SK-N-SH (cell line): ENCODE data around the gene MYLK. TPM values are rescaled to one million over a fixed set of nuclear protein-coding genes. Genes with fewer than 3 reads are reported as not detected.

ENCODE experiments used
- CTCF ChIA-PET: fragments of 300-600, 350-600 bp; formaldehyde crosslinking; extraction: SDS; loops from one replicate; lab custom pipeline; 2021; lab: Yijun Ruan, JAX
- POLR2A ChIA-PET: fragments of 350-600 bp; sonication (Branson Sonifier 250); formaldehyde crosslinking; extraction: SDS; loops from one replicate; lab custom pipeline; 2020; ENCODE audit warnings: antibody characterized with exemption, inconsistent platforms; lab: Yijun Ruan, JAX
- DNase-seq: peaks from one replicate; pipeline ENCODE4 v3.0.0; 2012
- H2AFZ ChIP-seq: fragments of 200-600 bp; sonication (generic); 2 replicates; pipeline ENCODE4 v1.8.1; 2016; ENCODE audit warnings: antibody characterized with exemption, mild to moderate bottlenecking, low read depth
- H3F3A ChIP-seq: fragments of 200-600 bp; sonication (generic); replicated peaks from 2 replicates; pipeline ENCODE3; 2016; ENCODE audit warnings: antibody characterized with exemption, mild to moderate bottlenecking; ENCODE audit not compliant: insufficient read depth
- H3K27ac ChIP-seq, 2 experiments: fragments of 200-500 bp in 1 of 2; fragments of 200-600 bp in 1 of 2; sonication (Bioruptor generic) in 1 of 2; sonication (generic), shearing (Covaris generic) in 1 of 2; 2 replicates each; pipeline versions ENCODE4 v1.5.1 to v1.6.1; 2014 to 2016; ENCODE audit warnings: low read depth in 2 of 2, inconsistent platforms in 1 of 2, low read length in 1 of 2, mild to moderate bottlenecking in 1 of 2, mixed read lengths in 1 of 2
- H3K27me3 ChIP-seq: fragments of 200-600 bp; sonication (generic), shearing (Covaris generic); 2 replicates; pipeline ENCODE4 v1.6.1; 2016; ENCODE audit warnings: mixed run types; ENCODE audit not compliant: insufficient read depth
- H3K36me3 ChIP-seq, 2 experiments: fragments of 200-500 bp in 1 of 2; fragments of 200-600 bp in 1 of 2; sonication (Bioruptor generic) in 1 of 2; sonication (generic) in 1 of 2; replicated peaks in 1 of 2; 2 replicates each; pipeline versions ENCODE3 to v1.5.1; 2014 to 2016; ENCODE audit warnings: low read length in 1 of 2, mild to moderate bottlenecking in 1 of 2; ENCODE audit not compliant: insufficient read depth in 2 of 2, control insufficient read depth in 1 of 2
- H3K4me1 ChIP-seq, 2 experiments: fragments of 200-500 bp in 1 of 2; fragments of 200-600 bp in 1 of 2; sonication (Bioruptor generic) in 1 of 2; sonication (generic), shearing (Covaris generic) in 1 of 2; 2 replicates each; pipeline versions ENCODE4 v1.5.1 to v1.6.1; 2014 to 2016; ENCODE audit warnings: low read depth in 1 of 2, low read length in 1 of 2, mixed run types in 1 of 2; ENCODE audit not compliant: insufficient read depth in 2 of 2, control insufficient read depth in 1 of 2
- H3K4me2 ChIP-seq: fragments of 200-600 bp; sonication (generic), shearing (Covaris generic); 2 replicates; pipeline ENCODE4 v1.6.1; 2017; ENCODE audit warnings: mixed run types
- H3K4me3 ChIP-seq, 2 experiments: fragments of 200-500 bp in 1 of 2; fragments of 200-600 bp in 1 of 2; sonication (Bioruptor generic) in 1 of 2; sonication (generic), shearing (Covaris generic) in 1 of 2; 2 replicates each; pipeline versions ENCODE4 v1.5.1 to v1.8.1; 2014 to 2016; ENCODE audit warnings: low read depth in 2 of 2, inconsistent platforms in 1 of 2, low read length in 1 of 2, mild to moderate bottlenecking in 1 of 2, mixed read lengths in 1 of 2, moderate library complexity in 1 of 2
- H3K79me2 ChIP-seq: fragments of 200-600 bp; sonication (generic); 2 replicates; pipeline ENCODE4 v1.8.1; 2017; ENCODE audit warnings: mild to moderate bottlenecking; ENCODE audit not compliant: insufficient read depth
- H3K9ac ChIP-seq: fragments of 200-600 bp; sonication (generic); 2 replicates; pipeline ENCODE4 v1.6.1; 2017; ENCODE audit warnings: mixed run types
- H3K9me2 ChIP-seq: fragments of 200-600 bp; sonication (generic); 2 replicates; pipeline ENCODE4 v1.6.1; 2017; ENCODE audit warnings: mixed run types
- H3K9me3 ChIP-seq: fragments of 200-600 bp; sonication (generic); 2 replicates; pipeline ENCODE4 v1.6.1; 2017; ENCODE audit warnings: mixed run types, mild to moderate bottlenecking, moderate library complexity
- H4K20me1 ChIP-seq: fragments of 200-600 bp; sonication (generic); 2 replicates; pipeline ENCODE4 v1.6.1; 2017; ENCODE audit warnings: mild to moderate bottlenecking, mixed run types; ENCODE audit not compliant: insufficient read depth
- ELF1 ChIP-seq: IDR thresholded peaks from 2 replicates; pipeline ENCODE4 v1.4.0; 2012
- GABPA ChIP-seq: IDR thresholded peaks from 2 replicates; pipeline ENCODE4 v1.4.0; 2012; ENCODE audit warnings: low read depth, mild to moderate bottlenecking
- JUND ChIP-seq: IDR thresholded peaks from 2 replicates; pipeline ENCODE4 v1.4.0; 2012
- MXI1 ChIP-seq: IDR thresholded peaks from 2 replicates; pipeline ENCODE4 v1.6.1; 2012; ENCODE audit warnings: mild to moderate bottlenecking, low read depth, low read length, improper control_type of control experiment
- NRF1 ChIP-seq: IDR thresholded peaks from 2 replicates; pipeline ENCODE4 v1.6.1; 2012; ENCODE audit warnings: low read depth, mild to moderate bottlenecking, low read length
- RCOR1 ChIP-seq: fragments of 150-350 bp; IDR thresholded peaks from 2 replicates; pipeline ENCODE4 v1.6.1; 2017; ENCODE audit warnings: antibody characterized with exemption, low read length
- SIN3A ChIP-seq: IDR thresholded peaks from 2 replicates; pipeline ENCODE4 v1.6.1; 2012; ENCODE audit warnings: low read depth, mild to moderate bottlenecking, low read length, moderate library complexity, borderline replicate concordance
- TCF12 ChIP-seq: IDR thresholded peaks from 2 replicates; pipeline ENCODE4 v1.4.0; 2012
- TEAD4 ChIP-seq: IDR thresholded peaks from 2 replicates; pipeline ENCODE4 v1.4.0; 2012; ENCODE audit warnings: mild to moderate bottlenecking, borderline replicate concordance; ENCODE audit not compliant: insufficient read depth
- WGBS: methylation state at CpG from one replicate; pipeline ENCODE4 v1.1.6; 2017; ENCODE audit warnings: low lambda C conversion rate; 5-methylcytosine and 5-hydroxymethylcytosine counted together
- polyA plus RNA-seq, 3 experiments: library from polyadenylated mRNA; depleted of rRNA; stranded (reverse); fragments of >200 nt; gene quantifications; 2 replicates each; pipeline ENCODE4 v1.2.3, GENCODE V29; 2012
- TF ChIP-seq, protein P1 (sequence below): IDR thresholded peaks from 2 replicates; pipeline ENCODE4 v1.6.1; 2012; ENCODE audit warnings: mild to moderate bottlenecking, low read depth, low read length, moderate library complexity

The MYLK gene
- polyA plus RNA-seq, 1 of the 3 experiments (the other 2 are of a cell fraction), result 272 TPM

DNA sequence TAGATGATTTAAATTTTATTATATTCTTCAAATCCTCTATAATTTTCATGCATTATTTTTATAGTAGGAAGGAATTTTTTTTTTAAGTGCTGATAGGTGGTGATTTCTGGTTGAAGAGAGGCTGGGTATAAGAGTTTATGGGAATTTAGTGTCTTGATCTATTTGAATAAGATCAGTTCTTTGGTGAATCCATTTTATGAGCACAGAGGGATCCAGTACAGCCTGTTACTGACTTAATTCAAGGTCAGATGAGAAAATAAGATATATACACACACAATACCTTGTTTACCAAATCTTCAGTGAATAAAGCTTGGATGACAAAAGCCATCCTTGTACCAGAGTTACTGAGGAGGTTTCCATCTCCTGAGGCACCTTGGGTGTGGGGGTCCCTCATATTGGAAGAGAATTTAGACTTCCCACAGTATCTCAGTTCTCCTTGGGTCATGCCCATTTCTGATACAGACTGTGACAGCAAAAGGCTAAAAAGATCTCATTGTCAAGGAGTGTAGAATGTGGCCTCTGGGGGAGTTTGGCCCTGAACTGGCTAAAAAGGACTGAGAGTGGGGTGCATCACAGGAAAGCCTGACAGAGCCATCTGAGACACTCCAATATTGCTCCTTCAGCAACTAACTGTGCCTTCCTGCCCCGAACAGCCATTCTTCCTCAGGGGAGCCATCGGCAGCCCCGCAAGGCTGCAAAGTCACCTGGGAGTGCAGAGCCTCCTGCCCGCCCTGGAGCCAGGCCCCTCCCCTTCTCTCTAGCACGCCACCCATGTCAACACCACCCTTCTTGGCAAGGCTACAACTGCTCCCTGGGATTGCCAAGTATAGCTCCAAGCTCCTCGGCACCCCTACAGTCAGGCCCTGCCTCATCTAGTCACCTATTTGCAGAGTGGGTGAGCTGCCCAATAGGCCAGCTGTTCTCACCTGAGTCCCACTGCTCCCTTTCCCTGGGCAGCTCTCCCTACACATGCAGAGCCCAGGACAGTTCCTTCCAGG is 256.2 kb downstream of the MYLK start:
- H3K4me3 ChIP-seq, result no peak overlapping the region
- peaks cover 53 to 78% of the 10 kb centered on the region in 2 experiments for H3K36me3 ChIP-seq
- H3K27me3 ChIP-seq, result no peaks in the 10 kb centered on the region
- TF ChIP-seq NRF1, result no peak
- TF ChIP-seq SIN3A, result no peak
- no peak for TF ChIP-seq MXI1
- TF ChIP-seq, protein P1, sequence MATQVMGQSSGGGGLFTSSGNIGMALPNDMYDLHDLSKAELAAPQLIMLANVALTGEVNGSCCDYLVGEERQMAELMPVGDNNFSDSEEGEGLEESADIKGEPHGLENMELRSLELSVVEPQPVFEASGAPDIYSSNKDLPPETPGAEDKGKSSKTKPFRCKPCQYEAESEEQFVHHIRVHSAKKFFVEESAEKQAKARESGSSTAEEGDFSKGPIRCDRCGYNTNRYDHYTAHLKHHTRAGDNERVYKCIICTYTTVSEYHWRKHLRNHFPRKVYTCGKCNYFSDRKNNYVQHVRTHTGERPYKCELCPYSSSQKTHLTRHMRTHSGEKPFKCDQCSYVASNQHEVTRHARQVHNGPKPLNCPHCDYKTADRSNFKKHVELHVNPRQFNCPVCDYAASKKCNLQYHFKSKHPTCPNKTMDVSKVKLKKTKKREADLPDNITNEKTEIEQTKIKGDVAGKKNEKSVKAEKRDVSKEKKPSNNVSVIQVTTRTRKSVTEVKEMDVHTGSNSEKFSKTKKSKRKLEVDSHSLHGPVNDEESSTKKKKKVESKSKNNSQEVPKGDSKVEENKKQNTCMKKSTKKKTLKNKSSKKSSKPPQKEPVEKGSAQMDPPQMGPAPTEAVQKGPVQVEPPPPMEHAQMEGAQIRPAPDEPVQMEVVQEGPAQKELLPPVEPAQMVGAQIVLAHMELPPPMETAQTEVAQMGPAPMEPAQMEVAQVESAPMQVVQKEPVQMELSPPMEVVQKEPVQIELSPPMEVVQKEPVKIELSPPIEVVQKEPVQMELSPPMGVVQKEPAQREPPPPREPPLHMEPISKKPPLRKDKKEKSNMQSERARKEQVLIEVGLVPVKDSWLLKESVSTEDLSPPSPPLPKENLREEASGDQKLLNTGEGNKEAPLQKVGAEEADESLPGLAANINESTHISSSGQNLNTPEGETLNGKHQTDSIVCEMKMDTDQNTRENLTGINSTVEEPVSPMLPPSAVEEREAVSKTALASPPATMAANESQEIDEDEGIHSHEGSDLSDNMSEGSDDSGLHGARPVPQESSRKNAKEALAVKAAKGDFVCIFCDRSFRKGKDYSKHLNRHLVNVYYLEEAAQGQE, result no peak
- no peak for TF ChIP-seq TCF12
- H3K9me2 ChIP-seq, result no peaks in the 10 kb centered on the region
- H3K4me2 ChIP-seq, result no peak overlapping the region
- ChIA-PET CTCF (interaction anchor here (0.8 to 1.3 kb wide), 2 partner anchors 8 to 24 kb away, joined by 3 to 4 read pairs; no protein-coding TSS in a partner anchor), POLR2A (no interaction called here)
- WGBS, result 97% methylated on average over 5 of the region's 6 CpGs
- no peak overlapping the region for H3K9ac ChIP-seq
- 0 out of 4 replicates have a peak, but pooled peaks cover 0 to 6% of the 10 kb centered on the region in 2 experiments for H3K4me1 ChIP-seq
- peaks cover 5% of the 10 kb centered on the region for H3F3A ChIP-seq
- no peaks in the 10 kb centered on the region; the same call in 1 of the 2 replicates for H3K79me2 ChIP-seq
- no peak for DNase-seq
- no peaks in the 10 kb centered on the region for H3K9me3 ChIP-seq
- no peak overlapping the region for H2AFZ ChIP-seq
- peaks cover 1% of the 10 kb centered on the region; the same call in 1 of the 2 replicates for H4K20me1 ChIP-seq
- no peak overlapping the region for H3K27ac ChIP-seq

DNA sequence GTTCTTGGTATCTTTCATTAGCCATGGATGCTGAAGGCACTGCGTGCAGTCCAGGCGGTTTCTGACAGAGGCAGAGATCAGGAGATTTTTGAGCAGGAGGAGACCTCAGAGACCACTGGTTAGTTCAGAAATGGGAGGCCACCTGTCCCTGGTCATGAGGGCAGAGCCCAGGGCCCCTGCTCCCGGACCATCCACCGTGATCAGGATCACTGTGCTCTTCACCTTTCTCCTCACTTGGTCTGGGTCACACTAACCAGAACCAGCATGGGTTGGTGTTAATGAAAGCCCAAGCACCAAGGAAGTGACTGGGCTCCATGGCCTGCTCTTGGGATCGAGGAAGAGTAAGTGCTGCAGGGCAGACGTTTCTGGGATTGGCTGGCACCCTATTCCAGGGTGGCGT is 257.3 kb downstream of the MYLK start:
- H4K20me1 ChIP-seq, result peaks cover 4% of the 10 kb centered on the region; the same call in 1 of the 2 replicates
- H3K9me2 ChIP-seq, result no peaks in the 10 kb centered on the region
- WGBS, result 98% methylated on average over 6 of the region's 7 CpGs
- ChIA-PET POLR2A (no interaction called here), CTCF (no interaction called here)
- peaks cover 62 to 86% of the 10 kb centered on the region in 2 experiments for H3K36me3 ChIP-seq
- 0 out of 4 replicates have a peak, but pooled peaks cover 0 to 6% of the 10 kb centered on the region in 2 experiments for H3K4me1 ChIP-seq
- peaks cover 5% of the 10 kb centered on the region for H3F3A ChIP-seq
- H3K9ac ChIP-seq, result no peak overlapping the region
- H3K79me2 ChIP-seq, result no peaks in the 10 kb centered on the region; the same call in 1 of the 2 replicates
- DNase-seq, result no peak
- H2AFZ ChIP-seq, result no peak overlapping the region
- no peak overlapping the region for H3K4me3 ChIP-seq
- H3K4me2 ChIP-seq, result no peak overlapping the region
- no peaks in the 10 kb centered on the region for H3K27me3 ChIP-seq
- no peaks in the 10 kb centered on the region for H3K9me3 ChIP-seq
- no peak overlapping the region for H3K27ac ChIP-seq
- TF ChIP-seq RCOR1, result no peak
- TF ChIP-seq GABPA, result no peak
- TF ChIP-seq ELF1, result no peak
- no peak for TF ChIP-seq TEAD4
- no peak for TF ChIP-seq JUND
